GM18520 (cell line): ENCODE measurements around the gene UBR7.

Experiments used
- ATAC-seq: cut with Tn5 transposase; IDR thresholded peaks from one replicate; pipeline ENCODE4 v1.9.1; 2021; ENCODE audit not compliant: unreplicated experiment

The UBR7 gene

DNA sequence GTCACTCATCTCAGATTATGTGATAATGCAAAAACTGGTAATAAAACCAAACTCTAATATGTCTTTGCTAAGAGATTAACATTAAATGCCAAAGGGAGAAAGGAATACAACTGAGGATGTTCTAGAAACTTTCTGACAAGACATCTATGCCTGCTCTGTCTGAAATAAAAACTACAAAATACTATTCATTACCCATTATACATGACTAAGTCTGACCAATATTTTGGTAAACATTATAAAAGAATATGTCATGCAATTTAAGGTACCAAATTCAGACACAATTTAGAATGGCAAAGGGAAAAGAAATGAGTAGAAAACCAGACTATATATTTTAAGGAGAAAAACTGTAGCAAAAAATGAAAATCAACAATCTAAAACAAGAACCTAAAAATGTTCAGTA, 39.5 kb downstream of the UBR7 start:
- no peak for ATAC-seq

DNA sequence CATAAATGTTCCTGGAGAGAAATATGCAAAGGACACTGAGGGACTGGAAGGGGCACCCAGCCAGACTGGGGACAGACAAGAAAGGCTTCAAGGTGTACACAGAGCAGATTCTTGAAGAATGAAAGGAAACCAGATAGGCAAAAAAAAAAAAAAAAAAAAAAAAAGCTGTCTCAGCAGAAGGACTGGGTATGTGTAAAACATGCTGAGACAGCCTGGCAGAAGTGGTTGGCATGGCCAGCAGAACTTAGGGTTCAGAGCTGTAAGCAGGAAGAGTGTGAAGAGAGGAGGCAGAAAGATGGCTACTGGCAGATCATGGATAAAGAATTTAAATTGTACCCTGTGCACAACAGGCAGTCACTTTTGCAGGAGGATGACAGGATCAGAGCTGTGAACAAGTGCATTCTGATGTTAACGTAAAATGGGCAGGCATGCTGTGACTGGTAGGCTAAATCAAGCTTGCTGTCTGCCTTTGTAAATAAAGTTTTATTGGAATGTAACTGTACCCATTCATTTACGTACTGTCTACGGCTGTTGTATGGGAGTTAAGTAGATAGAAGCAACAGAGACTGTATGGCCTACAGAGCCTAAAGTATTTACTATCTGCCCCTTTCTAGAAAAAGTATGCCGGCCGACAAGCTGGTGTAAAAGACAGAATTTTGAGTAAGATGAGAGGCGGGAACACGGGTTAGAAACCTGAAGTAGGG, 42.2 kb downstream of the UBR7 start:
- no peak for ATAC-seq

DNA sequence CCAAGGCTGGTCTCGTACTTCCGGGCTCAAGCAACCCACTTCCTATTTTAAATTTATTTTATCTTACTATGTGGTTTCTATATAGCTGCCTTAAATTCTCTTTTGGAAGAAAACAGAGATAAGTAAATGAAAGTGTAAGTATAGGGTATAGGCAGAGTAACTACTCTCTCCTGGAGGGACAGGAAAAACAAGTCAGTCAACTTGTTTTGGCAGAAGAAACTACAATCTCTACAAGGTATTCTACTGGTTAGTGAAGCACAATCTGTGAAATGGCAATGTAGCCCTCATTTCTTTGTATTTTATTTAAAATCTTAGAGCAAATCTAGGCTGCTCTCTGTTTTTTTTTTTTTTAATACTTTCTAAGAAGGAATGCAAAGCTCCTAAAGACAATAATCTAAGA, 55.4 kb downstream of the UBR7 start:
- ATAC-seq = no peak

DNA sequence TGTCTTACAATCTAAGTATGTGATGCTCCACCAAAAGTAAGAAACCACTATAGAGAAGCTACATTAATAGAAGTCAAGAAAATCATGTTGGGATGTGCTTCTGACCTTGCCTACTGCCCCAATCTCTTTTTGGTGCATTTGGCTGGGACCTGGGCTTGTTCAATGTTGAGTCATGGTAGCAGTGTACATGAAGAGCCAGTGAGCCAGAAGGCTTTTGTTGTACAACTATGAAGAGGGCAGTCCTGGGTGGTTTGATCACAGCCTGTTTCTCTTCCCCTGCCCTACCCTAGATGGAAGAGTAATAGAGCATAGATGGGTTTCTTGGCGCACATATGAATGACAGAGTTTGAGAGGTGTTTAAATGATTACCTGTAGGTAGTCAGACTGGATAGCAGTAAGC, 56.4 kb downstream of the UBR7 start:
- no peak for ATAC-seq

DNA sequence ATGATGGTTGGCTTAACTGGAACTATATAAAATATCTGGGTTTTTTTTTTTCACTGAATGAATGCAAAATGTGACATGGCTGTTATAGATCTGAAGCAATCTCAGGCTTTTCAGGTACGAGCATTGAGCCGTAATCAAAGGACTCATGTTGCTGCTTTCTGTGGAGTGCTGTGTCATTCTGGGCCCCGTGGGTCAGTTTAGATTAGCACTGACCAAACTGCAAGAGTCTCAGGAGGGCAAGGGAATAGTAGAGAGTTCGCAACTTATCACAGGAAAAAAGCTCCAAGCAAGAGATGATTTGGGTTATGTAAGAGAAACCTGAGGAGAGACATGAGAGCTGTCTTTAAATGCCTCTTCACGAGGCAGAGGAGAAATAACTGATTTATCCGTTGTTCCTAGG, 59.1 kb downstream of the UBR7 start:
- no peak for ATAC-seq

DNA sequence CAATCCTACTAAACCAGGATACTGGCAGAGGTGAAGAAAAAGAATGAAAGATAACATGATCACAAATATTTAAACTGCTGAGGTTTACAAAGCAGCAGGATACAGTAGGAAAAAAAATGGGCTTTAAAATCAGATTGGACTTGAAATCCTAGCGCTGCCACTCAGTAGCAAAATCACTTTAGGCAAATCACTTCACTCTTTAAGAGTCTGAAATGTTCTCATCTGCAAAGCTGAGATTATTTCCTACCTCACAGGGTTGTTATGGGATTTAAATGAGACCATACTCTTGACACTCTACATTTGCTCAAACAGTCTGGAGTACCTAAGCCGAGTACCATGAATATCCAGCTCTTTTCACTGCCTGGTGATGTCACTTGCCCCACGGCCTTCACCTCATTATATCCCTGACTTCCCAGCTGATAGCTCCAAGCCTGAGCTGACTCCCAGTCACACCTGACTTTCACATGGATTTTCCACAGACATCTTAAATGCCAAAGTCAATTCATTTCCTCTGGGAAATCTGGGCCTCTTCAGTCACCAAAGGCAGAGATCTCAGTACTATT, 60.2 kb downstream of the UBR7 start:
- ATAC-seq = no peak

DNA sequence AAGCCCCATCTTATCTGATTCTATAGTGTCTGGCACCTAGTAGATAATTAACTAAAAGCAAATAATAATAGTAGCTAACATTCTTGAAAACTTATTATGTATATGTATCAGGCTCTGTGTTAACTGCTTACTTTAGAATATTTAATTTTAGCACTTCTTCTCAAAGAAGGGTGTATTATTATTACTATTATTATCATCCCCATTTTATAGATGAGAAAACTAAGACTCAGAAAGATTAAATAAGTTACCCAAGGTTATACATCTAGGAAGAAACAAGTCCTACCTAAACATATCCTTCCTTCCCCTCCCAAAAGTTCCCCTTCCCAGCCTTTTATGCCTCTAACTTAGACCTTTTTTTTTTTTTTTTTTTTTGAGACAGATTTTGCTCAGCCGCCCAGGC, 61.4 kb downstream of the UBR7 start:
- no peak for ATAC-seq

DNA sequence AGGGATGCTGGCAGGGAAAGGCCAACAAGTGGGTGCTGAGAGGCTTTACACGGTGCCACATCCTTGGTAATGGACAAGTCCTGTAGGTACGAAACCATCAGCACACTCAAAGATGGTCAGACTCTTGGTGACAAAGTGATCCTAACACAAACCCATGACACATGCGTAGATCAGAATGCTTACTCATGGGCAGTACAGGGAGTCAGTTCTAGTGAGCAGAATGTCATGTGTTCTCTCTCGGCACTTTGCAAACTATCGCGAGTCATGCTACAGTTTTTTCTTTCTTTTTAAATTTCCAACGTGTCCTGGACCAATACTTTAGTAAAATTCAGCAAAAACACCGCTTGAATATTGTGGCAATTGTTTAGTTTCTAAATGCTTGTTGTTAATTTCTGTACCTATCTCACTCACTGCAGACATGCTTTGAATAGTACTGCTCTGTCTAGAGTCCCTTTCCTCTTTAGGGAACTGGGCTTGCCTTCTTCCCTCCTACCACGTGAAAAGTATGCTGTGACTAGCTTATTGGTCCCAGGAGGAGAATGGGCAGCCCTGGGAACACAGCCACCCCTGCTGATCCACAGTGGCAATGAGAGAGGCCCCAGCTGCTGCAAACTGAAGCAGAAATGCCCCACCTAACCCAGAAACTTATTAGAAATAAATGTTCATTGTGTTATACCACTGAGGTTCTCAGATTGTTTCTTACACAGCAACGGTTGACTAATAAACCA, 62.4 kb downstream of the UBR7 start:
- ATAC-seq = no peak

DNA sequence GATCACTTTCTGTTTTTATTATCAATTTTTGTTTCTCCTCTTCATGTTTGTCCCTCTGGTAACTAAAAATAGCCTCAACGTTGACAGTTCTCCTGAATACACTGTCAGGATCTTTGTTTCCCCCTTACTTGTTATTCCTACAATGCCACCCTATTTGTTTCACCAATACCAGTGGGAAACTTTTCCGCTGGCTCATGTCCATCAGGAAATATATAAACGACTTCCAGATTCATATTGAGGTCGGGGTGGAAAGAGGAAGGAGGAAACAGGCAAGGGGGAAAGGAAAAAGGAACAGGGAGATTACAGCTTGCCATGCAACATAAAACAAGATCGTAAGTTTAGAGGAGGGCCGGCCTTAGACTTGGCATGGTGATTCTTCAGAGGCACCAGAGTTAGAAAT, 64.1 kb downstream of the UBR7 start:
- no peak for ATAC-seq

DNA sequence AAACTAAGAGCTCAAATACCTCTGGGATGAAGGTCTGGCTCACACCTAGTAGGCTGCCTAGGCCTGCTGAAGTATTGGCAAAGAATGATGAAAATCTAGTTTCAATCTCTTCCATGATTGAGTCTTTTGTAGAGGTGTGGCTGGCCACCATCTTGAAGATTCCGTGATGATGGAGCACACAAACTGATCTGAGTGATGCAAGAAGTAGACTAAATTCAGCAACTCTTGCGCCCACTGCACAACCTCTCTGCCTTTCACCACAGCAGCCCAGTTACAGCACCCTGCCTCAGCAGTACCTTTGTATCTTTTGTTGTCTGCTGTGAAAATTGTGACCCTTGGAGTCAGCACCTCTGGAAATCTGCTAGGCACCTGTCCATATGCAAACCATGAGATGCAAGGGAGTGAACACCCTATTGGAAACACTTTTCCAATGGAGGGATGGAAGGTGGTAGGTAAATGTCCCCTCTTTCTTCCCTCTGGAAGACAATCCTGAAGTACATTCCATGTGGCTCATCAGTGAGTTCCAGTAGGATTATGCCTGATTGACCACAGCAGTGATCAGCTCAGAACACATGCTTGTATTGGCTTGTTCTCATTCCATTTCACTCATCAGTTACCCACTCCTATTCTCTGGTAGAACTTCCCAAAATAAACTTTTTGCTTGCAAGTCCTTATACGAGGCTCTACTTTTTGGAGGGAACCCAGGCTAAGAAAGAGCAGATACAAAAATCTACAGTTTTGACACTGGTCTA, 67.2 kb downstream of the UBR7 start:
- ATAC-seq = no peak

DNA sequence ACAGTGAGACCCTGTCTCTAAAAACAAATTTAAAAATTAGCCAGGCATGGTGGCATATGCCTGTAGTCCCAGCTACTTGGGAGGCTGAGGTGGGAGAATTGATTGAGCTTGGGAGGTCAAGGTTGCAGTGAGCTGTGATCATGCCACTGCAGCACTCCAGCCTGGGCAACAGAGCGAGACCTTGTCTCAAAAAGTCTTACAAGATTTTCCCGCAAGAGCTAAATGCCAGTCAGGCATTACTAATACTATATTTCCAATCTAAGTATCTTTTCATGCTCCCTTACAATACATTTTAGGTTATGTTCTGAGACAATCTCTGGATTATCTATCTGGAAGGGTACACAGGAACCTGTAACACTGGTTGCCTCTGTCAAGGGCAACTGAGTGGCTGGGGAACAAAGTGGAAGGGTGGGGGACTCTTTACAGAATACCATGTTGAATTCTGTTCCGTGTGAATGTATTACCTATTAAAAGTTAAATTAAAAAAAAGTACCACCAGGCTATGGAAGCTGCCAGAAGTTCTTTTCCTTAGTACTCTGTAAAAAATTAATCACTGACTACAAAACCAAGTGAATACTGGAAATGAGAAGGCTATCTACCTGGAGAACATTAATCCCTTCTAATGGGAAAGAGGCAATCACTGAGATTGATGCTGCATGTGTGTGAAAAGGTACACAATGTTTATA, 69.1 kb downstream of the UBR7 start:
- ATAC-seq = no peak
